Lower leg skin (tissue), 4 donors: ENCODE results near the gene PREX1. TPM values are rescaled to one million over a fixed set of nuclear protein-coding genes. Genes with fewer than 3 reads are reported as not detected.
"Not testable (repeated sequence)": the region's sequence is repeated elsewhere in the genome, so short reads cannot be mapped to it uniquely, and the experiment has no call there.

Experiments
- DNase-seq, 2 donors: peaks; one replicate each; pipeline ENCODE4 v3.0.0-alpha.2; 2019; ENCODE audit warnings: low spot score in 2 of 2
- H3K4me3 ChIP-seq: fragments of 200-600 bp; sonication (generic); 2 replicates; pipeline ENCODE4 v1.5.1; 2017; ENCODE audit warnings: mild to moderate bottlenecking, low read depth; ENCODE audit not compliant: poor library complexity, severe bottlenecking
- CTCF ChIP-seq, 3 donors: fragments of 450-650 bp; IDR thresholded peaks; one replicate each; pipeline ENCODE4 v1.5.1; 2016; ENCODE audit warnings: antibody characterized with exemption in 3 of 3, mild to moderate bottlenecking in 3 of 3, moderate library complexity in 2 of 3
- POLR2A ChIP-seq, 2 donors: fragments of 450-650 bp; IDR thresholded peaks; one replicate each; pipeline ENCODE4 v1.6.1; 2016 to 2017; ENCODE audit warnings: antibody characterized with exemption in 2 of 2, mild to moderate bottlenecking in 1 of 2, moderate library complexity in 1 of 2
- WGBS, 2 donors: methylation state at CpG; one replicate each; pipeline ENCODE4 v1.1.5; 2018; 5-methylcytosine and 5-hydroxymethylcytosine counted together
- intact Hi-C: fragments of 100-400 bp; cut with DNase I; formaldehyde crosslinking; loops from one replicate; pipeline ENCODE4 v1.15.0; 2023; ENCODE audit warnings: low total_unique reads
- total RNA-seq, 4 donors: library from RNA; depleted of rRNA; stranded (reverse); fragments of >200 nt; gene quantifications; one replicate each; pipeline ENCODE4 v1.1.0, GENCODE V29; 2016

The PREX1 gene
- total RNA-seq, 4 donors from 2014 or later: 5.4 to 18.6 (median 7.9) TPM

GRCh38 chr20:48831718-48832404 lies 4.1 kb upstream of the PREX1 start:
- WGBS, 2 donors: 13 to 20% methylated on average over 7 of the region's 7 CpGs
- no peak overlapping the region for H3K4me3 ChIP-seq
- intact Hi-C loops: no loop called here
- DNase-seq: no peak
- TF ChIP-seq CTCF (IDR thresholded peaks at IDR 0.05) (no peak), POLR2A (IDR thresholded peaks at IDR 0.05) (no peak)

GRCh38 chr20:48830826-48831318 lies 3.1 kb upstream of the PREX1 start:
- H3K4me3 ChIP-seq: no peak overlapping the region
- no peak for TF ChIP-seq POLR2A (IDR thresholded peaks at IDR 0.05)
- TF ChIP-seq CTCF (IDR thresholded peaks at IDR 0.05): no peak
- intact Hi-C loops: no loop called here
- no peak for DNase-seq
- 90 to 95% methylated on average over 3 of the region's 3 CpGs for WGBS, 2 donors

- WGBS, 2 donors: 72 to 99% methylated on average over 4 of the region's 4 CpGs
- TF ChIP-seq CTCF (IDR thresholded peaks at IDR 0.05) (no peak), POLR2A (IDR thresholded peaks at IDR 0.05) (no peak)
- no peak for DNase-seq
- intact Hi-C loops: no loop called here
- H3K4me3 ChIP-seq: no peak overlapping the region
These were observed 2.1 kb upstream of the PREX1 start for GRCh38 chr20:48829940-48830339.

- TF ChIP-seq POLR2A (IDR thresholded peaks at IDR 0.05): no peak
- no peak for TF ChIP-seq CTCF (IDR thresholded peaks at IDR 0.05)
- intact Hi-C loops: no loop called here
- WGBS, 2 donors: 77 to 88% methylated on average over 11 of the region's 11 CpGs
- H3K4me3 ChIP-seq: no peak overlapping the region
- DNase-seq: no peak
These were observed 1.1 kb upstream of the PREX1 start for GRCh38 chr20:48828734-48829460.

- intact Hi-C loops: no loop called here
- TF ChIP-seq CTCF (IDR thresholded peaks at IDR 0.05) (no peak), POLR2A (IDR thresholded peaks at IDR 0.05) (no peak)
- no peak for DNase-seq
- WGBS, 2 donors: 2 to 5% methylated on average over 42 to 49 of the region's 72 CpGs
- H3K4me3 ChIP-seq: peak overlapping the region; percentile 54
These were observed 672 bp downstream of the PREX1 start for GRCh38 chr20:48826883-48827771.

GRCh38 chr20:48826480-48826879 lies 1.3 kb downstream of the PREX1 start:
- DNase-seq, H3K4me3 ChIP-seq, intact Hi-C loops: not testable (repeated sequence)
- 29 to 49% methylated on average over 17 of the region's 17 CpGs for WGBS, 2 donors
